ENCODE data around the gene ATP2B2. TPM values are rescaled to one million over a fixed set of nuclear protein-coding genes. Genes with fewer than 3 reads are reported as not detected.

ATP2B2 gene
- total and polyA plus RNA-seq, 2 experiments from 2014 or later, result 0.66 to 1.8 TPM

DNA sequence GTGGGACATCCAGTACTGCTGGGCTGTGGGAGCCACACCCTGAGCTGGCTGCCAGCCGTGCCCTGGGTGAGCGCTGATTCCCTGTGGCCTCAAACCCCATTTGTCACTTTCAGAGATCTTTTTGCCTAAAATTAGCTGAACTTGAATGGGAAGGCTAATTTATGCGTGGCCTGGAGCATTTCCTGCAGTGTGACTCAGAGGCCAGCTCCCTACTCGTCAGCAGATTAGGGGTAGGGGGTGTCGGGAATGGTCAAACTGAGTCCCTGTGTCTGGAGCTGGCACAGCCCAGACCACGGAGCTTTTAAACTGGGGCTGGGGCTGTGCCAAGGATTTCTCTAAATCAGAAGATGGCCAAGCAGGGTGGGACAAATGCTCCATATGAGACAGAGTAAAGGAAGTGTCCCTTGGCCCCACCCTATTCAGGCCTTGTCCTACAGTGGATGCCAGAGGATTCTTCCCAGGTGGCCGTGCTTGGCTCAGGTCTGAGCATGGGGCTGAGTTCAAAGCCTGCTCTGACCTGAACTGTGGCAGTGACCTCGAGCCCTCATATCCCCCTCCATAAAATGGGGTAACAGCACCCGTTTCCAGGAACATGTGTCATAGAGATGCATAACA is 59.7 kb downstream of the ATP2B2 start:
- no peak for TF ChIP-seq EZH2phosphoT487 (IDR thresholded peaks at IDR 0.05; ENCODE audit: low read depth, severe bottlenecking, unreplicated experiment)
- no peak for TF ChIP-seq EZH2 (IDR thresholded peaks at IDR 0.05; ENCODE audit: borderline replicate concordance)
- TF ChIP-seq, protein P1, sequence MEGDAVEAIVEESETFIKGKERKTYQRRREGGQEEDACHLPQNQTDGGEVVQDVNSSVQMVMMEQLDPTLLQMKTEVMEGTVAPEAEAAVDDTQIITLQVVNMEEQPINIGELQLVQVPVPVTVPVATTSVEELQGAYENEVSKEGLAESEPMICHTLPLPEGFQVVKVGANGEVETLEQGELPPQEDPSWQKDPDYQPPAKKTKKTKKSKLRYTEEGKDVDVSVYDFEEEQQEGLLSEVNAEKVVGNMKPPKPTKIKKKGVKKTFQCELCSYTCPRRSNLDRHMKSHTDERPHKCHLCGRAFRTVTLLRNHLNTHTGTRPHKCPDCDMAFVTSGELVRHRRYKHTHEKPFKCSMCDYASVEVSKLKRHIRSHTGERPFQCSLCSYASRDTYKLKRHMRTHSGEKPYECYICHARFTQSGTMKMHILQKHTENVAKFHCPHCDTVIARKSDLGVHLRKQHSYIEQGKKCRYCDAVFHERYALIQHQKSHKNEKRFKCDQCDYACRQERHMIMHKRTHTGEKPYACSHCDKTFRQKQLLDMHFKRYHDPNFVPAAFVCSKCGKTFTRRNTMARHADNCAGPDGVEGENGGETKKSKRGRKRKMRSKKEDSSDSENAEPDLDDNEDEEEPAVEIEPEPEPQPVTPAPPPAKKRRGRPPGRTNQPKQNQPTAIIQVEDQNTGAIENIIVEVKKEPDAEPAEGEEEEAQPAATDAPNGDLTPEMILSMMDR (IDR thresholded peaks at IDR 0.05; ENCODE audit: poor library complexity), result no peak

GRCh38 chr3:10444511-10444910 is 60.9 kb downstream of the ATP2B2 start:
- Histone ChIP-seq H3K79me2 (no peaks in the 10 kb centered on the region), H4K20me1 (ENCODE audit: insufficient read depth, poor library complexity, severe bottlenecking) (no peaks in the 10 kb centered on the region), H3K4me2 (no peak overlapping the region), H3K36me3 (replicated peaks; ENCODE audit: insufficient read depth, low read depth) (no peaks in the 10 kb centered on the region), H3K27ac (no peak overlapping the region), H3K9me3 (ENCODE audit: low read depth) (no peaks in the 10 kb centered on the region), H3K4me3 (no peak overlapping the region), H3K4me1 (ENCODE audit: insufficient read depth) (no peaks in the 10 kb centered on the region), H3K27me3 (peaks cover 12% of the 10 kb centered on the region), H3K9me2 (replicated peaks; ENCODE audit: insufficient read depth) (no peaks in the 10 kb centered on the region), H2AFZ (no peak overlapping the region)
- no peak for DNase-seq (ENCODE audit: low spot score)
- 84% methylated on average over 10 of the region's 10 CpGs for WGBS (ENCODE audit: low lambda C conversion rate, missing lambda C conversion rate)
- TF ChIP-seq, protein P1 (IDR thresholded peaks at IDR 0.05; ENCODE audit: poor library complexity), result no peak
- TF ChIP-seq EZH2 (IDR thresholded peaks at IDR 0.05; ENCODE audit: borderline replicate concordance), result no peak
- no peak for TF ChIP-seq EZH2phosphoT487 (IDR thresholded peaks at IDR 0.05; ENCODE audit: low read depth, severe bottlenecking, unreplicated experiment)

More for the DNA sequence above, 59.7 kb downstream of the ATP2B2 start:
- Histone ChIP-seq H2AFZ (no peak overlapping the region), H3K4me3 (no peak overlapping the region), H3K9me3 (ENCODE audit: low read depth) (no peaks in the 10 kb centered on the region), H3K27me3 (peaks cover 12% of the 10 kb centered on the region), H3K4me2 (no peak overlapping the region), H3K36me3 (replicated peaks; ENCODE audit: insufficient read depth, low read depth) (no peaks in the 10 kb centered on the region), H3K9me2 (replicated peaks; ENCODE audit: insufficient read depth) (no peaks in the 10 kb centered on the region), H3K27ac (no peak overlapping the region), H3K4me1 (ENCODE audit: insufficient read depth) (no peaks in the 10 kb centered on the region), H3K79me2 (no peaks in the 10 kb centered on the region), H4K20me1 (ENCODE audit: insufficient read depth, poor library complexity, severe bottlenecking) (no peaks in the 10 kb centered on the region)
- 60% methylated on average over 9 of the region's 9 CpGs for WGBS (ENCODE audit: low lambda C conversion rate, missing lambda C conversion rate)
- DNase-seq (ENCODE audit: low spot score), result no peak

DNA sequence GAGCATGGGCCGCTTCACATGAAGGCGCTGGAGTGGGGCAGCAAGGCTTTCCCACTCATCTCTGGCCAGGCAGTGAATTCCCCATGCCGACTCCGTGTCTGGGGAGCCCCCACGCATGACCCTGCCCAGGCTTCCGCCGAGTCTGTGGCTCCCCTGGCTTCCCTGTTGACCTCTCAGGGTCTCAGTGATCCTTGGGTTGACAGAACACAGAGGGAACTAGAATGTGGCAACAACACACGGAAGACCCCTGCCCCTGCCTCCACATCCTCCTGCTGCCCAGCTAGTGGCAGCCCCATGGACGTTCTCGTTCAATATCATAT is 61.3 kb downstream of the ATP2B2 start:
- H3K27ac ChIP-seq, result no peak overlapping the region
- H3K4me2 ChIP-seq, result no peak overlapping the region
- TF ChIP-seq, protein P1 (IDR thresholded peaks at IDR 0.05; ENCODE audit: poor library complexity), result no peak
- TF ChIP-seq EZH2phosphoT487 (IDR thresholded peaks at IDR 0.05; ENCODE audit: low read depth, severe bottlenecking, unreplicated experiment), result no peak
- TF ChIP-seq EZH2 (IDR thresholded peaks at IDR 0.05; ENCODE audit: borderline replicate concordance), result no peak
- no peaks in the 10 kb centered on the region for H3K9me2 ChIP-seq (replicated peaks; ENCODE audit: insufficient read depth)
- H2AFZ ChIP-seq, result no peak overlapping the region
- H4K20me1 ChIP-seq (ENCODE audit: insufficient read depth, poor library complexity, severe bottlenecking), result no peaks in the 10 kb centered on the region
- H3K36me3 ChIP-seq (replicated peaks; ENCODE audit: insufficient read depth, low read depth), result no peaks in the 10 kb centered on the region
- no peak overlapping the region for H3K4me3 ChIP-seq
- H3K9me3 ChIP-seq (ENCODE audit: low read depth), result no peaks in the 10 kb centered on the region
- 85% methylated on average over 10 of the region's 10 CpGs for WGBS (ENCODE audit: low lambda C conversion rate, missing lambda C conversion rate)
- H3K79me2 ChIP-seq, result no peaks in the 10 kb centered on the region
- no peaks in the 10 kb centered on the region for H3K4me1 ChIP-seq (ENCODE audit: insufficient read depth)
- H3K27me3 ChIP-seq, result peaks cover 12% of the 10 kb centered on the region
- no peak for DNase-seq (ENCODE audit: low spot score)
